PFSK-1 (cell line): ENCODE results near the gene KRT5.

Source experiments
- FOXP2 ChIP-seq: optimal IDR thresholded peaks from 2 replicates; pipeline ENCODE3; 2011; ENCODE audit warnings: borderline replicate concordance, control low read depth, inconsistent platforms; ENCODE audit not compliant: insufficient read depth; ENCODE audit errors: extremely low read length, extremely low read depth
- POLR2AphosphoS5 ChIP-seq: IDR thresholded peaks from 2 replicates; pipeline ENCODE4 v1.6.1; 2012; ENCODE audit warnings: low read depth, mild to moderate bottlenecking, control low read depth, low read length, moderate library complexity
- SIN3A ChIP-seq: IDR thresholded peaks from 2 replicates; pipeline ENCODE4 v1.6.1; 2012; ENCODE audit warnings: mild to moderate bottlenecking, low read length, moderate library complexity, borderline replicate concordance; ENCODE audit not compliant: insufficient read depth
- TAF1 ChIP-seq: IDR thresholded peaks from 2 replicates; pipeline ENCODE4 v1.6.1; 2012; ENCODE audit warnings: low read length, control low read depth, borderline replicate concordance; ENCODE audit not compliant: insufficient read depth
- TF ChIP-seq, protein P1 (sequence below), 2 experiments: IDR thresholded peaks; 2 replicates each; pipeline versions ENCODE4 v1.6.1 to v1.8.0; 2011 to 2012; ENCODE audit warnings: low read depth in 2 of 2, low read length in 2 of 2, control low read depth in 1 of 2, inconsistent platforms in 1 of 2, mild to moderate bottlenecking in 1 of 2, moderate library complexity in 1 of 2; ENCODE audit not compliant: insufficient read depth in 1 of 2

KRT5 gene

DNA sequence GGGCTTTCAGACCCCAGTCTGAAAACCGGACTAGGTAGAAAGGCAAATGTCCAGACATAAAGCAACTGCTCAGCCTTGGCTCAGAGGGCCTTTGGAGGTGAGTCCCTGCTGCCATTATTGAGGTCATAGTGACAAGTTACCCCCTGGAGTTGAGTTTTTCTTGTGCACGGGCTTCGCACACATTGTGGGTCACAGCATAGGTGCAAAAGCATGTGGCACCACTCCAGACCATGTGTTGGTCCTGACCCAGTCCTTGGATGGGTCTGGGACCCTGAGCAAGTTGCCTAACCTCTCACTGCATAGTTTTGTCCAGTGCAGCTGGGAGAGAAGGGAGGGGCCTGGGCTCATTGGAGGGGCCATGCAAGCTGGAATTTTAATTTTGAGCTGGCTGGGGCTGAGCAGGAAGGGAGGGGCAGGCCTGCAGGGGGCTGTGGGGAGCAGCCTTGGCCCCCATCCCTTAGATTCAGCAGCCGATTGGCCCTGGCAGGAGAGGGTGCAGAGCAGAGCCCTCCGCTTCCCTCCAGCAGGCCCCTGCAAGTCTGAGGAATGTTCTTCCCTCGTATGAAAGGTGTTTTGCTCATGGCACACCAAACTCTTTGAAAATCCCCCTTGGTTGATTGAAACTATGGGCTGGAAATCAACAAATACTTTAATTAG lies 4.2 kb upstream of the KRT5 start:
- TF ChIP-seq FOXP2 (no peak), TAF1 (no peak), SIN3A (no peak)

DNA sequence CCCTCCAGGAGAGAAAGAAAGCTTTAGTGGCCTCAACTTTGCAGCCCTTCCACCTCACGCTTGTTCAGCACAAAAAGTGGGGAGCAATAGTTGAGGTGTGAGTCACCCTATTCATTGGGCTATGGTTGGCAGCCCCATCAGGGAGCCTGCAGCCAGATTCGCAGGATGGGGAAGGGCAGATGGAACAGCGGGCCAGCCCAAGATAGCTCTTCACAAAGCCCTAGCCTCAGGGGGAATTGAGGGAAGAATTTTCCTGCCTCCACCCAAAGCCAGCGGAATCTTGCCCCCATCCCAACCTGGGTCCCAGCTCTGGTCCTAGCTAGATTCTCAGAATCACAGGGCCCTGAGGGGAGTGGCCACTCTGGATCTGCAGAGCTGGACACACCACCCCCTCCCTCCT lies 3.6 kb upstream of the KRT5 start:
- TF ChIP-seq TAF1 (no peak), FOXP2 (no peak), POLR2AphosphoS5 (no peak), SIN3A (no peak)
- TF ChIP-seq, protein P1, sequence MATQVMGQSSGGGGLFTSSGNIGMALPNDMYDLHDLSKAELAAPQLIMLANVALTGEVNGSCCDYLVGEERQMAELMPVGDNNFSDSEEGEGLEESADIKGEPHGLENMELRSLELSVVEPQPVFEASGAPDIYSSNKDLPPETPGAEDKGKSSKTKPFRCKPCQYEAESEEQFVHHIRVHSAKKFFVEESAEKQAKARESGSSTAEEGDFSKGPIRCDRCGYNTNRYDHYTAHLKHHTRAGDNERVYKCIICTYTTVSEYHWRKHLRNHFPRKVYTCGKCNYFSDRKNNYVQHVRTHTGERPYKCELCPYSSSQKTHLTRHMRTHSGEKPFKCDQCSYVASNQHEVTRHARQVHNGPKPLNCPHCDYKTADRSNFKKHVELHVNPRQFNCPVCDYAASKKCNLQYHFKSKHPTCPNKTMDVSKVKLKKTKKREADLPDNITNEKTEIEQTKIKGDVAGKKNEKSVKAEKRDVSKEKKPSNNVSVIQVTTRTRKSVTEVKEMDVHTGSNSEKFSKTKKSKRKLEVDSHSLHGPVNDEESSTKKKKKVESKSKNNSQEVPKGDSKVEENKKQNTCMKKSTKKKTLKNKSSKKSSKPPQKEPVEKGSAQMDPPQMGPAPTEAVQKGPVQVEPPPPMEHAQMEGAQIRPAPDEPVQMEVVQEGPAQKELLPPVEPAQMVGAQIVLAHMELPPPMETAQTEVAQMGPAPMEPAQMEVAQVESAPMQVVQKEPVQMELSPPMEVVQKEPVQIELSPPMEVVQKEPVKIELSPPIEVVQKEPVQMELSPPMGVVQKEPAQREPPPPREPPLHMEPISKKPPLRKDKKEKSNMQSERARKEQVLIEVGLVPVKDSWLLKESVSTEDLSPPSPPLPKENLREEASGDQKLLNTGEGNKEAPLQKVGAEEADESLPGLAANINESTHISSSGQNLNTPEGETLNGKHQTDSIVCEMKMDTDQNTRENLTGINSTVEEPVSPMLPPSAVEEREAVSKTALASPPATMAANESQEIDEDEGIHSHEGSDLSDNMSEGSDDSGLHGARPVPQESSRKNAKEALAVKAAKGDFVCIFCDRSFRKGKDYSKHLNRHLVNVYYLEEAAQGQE (IDR thresholded peaks at IDR 0.05; ENCODE audit: insufficient read depth in 1 of 2, low read depth in 2 of 2, low read length in 2 of 2) = no peak

DNA sequence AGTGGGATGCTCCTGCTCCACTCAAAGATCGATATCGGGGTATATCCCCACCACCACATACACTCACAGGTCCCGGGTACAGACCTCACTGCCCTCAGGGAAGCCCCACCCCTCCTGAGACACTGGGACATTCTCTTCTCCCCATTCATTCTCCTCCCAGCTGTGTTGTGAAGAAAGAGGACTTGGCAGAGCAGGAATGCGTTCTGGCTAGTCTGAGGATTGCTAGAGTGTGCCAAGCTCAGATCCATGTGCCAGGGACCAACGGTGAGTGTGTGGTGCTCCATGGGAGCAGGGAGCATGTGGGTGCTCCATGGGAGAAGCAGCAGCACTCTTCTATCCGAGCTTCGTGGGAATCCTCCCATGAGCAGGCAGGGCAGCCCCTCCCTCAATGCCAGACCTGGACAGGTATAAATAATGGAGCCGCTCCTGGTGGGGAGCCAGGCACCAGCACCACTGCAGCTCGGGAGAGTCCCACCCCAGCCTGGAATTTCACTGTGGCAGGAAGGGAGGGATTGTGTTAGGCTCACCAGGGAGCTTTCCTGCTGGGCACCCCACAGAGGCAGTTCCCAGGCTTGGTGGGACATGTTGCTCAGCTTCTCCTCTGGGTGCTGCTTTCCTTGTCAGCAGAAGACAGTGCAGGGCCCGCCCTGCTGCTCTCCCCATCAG lies 2.3 kb upstream of the KRT5 start:
- no peak for TF ChIP-seq POLR2AphosphoS5
- TF ChIP-seq SIN3A = no peak
- TF ChIP-seq FOXP2 = no peak
- TF ChIP-seq, protein P1 (IDR thresholded peaks at IDR 0.05; ENCODE audit: insufficient read depth in 1 of 2, low read depth in 2 of 2, low read length in 2 of 2) = no peak
- TF ChIP-seq TAF1 = no peak

DNA sequence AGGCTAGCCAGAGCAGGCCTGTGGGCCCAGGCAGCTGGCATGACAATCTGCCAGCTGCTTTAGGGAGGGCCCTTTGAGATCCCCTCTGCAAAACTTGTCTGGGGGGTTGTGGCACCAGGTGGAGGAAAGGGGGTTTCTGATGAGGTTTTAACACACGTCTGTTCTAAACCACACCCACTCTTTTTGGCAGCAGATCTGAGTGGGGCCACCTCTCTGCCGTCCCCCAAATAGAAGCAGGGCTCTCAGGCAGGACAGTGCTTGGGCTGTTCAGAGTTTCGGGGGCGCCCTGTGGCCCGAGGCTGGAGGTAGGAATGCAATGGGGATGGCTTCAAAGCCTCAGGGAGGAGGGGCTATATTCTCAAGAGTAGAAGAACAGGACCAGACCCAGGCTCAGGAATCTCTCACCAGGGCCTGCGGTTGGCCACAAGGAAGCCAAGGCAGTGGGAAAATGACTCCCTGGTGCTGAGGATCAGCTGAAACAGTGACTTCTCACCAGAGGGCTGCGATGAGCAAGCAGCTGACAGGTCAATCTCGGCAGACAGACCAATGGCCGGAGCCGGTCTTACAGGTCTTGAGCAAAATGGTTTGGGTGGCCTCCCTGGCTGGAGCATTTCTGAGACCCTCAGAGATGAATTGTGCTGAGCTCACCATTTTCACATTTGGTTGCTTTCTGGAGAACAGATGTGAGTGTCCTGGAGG lies 1.5 kb upstream of the KRT5 start:
- TF ChIP-seq, protein P1 (IDR thresholded peaks at IDR 0.05; ENCODE audit: insufficient read depth in 1 of 2, low read depth in 2 of 2, low read length in 2 of 2) = no peak
- TF ChIP-seq FOXP2 (no peak), POLR2AphosphoS5 (no peak), SIN3A (no peak)

DNA sequence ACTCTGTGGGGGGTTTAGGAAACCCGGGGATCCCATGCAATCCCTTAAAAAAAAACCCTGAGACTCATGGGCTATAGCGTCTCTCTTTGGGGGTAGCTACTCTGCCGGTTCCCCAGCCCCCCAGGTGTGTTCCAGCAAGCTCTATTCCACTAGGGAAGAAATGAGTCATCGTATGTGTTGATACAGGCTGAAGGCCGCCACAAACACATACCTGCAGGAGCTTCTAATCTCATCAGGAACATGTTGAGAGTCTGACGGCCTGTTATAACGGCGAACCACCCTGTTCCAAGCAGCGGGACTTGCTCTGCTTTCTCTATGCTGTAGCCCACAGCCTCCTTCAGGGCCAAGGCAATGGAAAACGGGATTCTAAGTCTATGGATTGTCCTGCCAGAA lies 977 bp upstream of the KRT5 start:
- TF ChIP-seq POLR2AphosphoS5 = no peak
- TF ChIP-seq, protein P1 (IDR thresholded peaks at IDR 0.05; ENCODE audit: insufficient read depth in 1 of 2, low read depth in 2 of 2, low read length in 2 of 2) = no peak
- no peak for TF ChIP-seq FOXP2
- no peak for TF ChIP-seq SIN3A
- TF ChIP-seq TAF1 = no peak
